DOHH2 (cell line): Measurements from ENCODE around the gene AUTS2.
A peak's percentile ranks its signal among the peaks of the same experiment; 100 is the strongest.

Source experiments
- H3F3A ChIP-seq: fragments of 200-600 bp; sonication (generic), shearing (Covaris generic); 2 replicates; pipeline ENCODE4 v1.6.0; 2016; ENCODE audit warnings: antibody characterized with exemption, mild to moderate bottlenecking; ENCODE audit not compliant: control insufficient read depth, insufficient read depth
- H3K27ac ChIP-seq: fragments of 200-600 bp; sonication (generic); 2 replicates; pipeline ENCODE4 v1.5.1; 2014; ENCODE audit warnings: low read depth, mild to moderate bottlenecking, low read length, moderate library complexity
- H3K27me3 ChIP-seq: fragments of 200-600 bp; sonication (generic); 2 replicates; pipeline ENCODE4 v1.6.1; 2014; ENCODE audit warnings: mild to moderate bottlenecking, low read length, mixed read lengths; ENCODE audit not compliant: control insufficient read depth
- H3K36me3 ChIP-seq: fragments of 200-600 bp; sonication (generic); 2 replicates; pipeline ENCODE4 v1.6.1; 2014; ENCODE audit warnings: mild to moderate bottlenecking, low read length, moderate library complexity, mixed read lengths; ENCODE audit not compliant: control insufficient read depth
- H3K4me1 ChIP-seq: fragments of 200-600 bp; sonication (generic); 2 replicates; pipeline ENCODE4 v1.6.1; 2014; ENCODE audit warnings: mild to moderate bottlenecking, low read length, mixed read lengths; ENCODE audit not compliant: control insufficient read depth
- H3K4me2 ChIP-seq: fragments of 200-600 bp; sonication (generic); 2 replicates; pipeline ENCODE4 v1.6.0; 2014; ENCODE audit warnings: mild to moderate bottlenecking, low read length, moderate library complexity
- H3K4me3 ChIP-seq: fragments of 200-600 bp; sonication (generic); 2 replicates; pipeline ENCODE4 v1.5.1; 2014; ENCODE audit warnings: mild to moderate bottlenecking, low read length, mixed read lengths
- H3K79me2 ChIP-seq: fragments of 200-600 bp; sonication (generic); 2 replicates; pipeline ENCODE4 v1.6.1; 2014; ENCODE audit warnings: mild to moderate bottlenecking, low read length, mixed read lengths; ENCODE audit not compliant: control insufficient read depth
- H3K9me2 ChIP-seq: fragments of 200-600 bp; sonication (generic); replicated peaks from 2 replicates; pipeline ENCODE4 v1.6.1; 2014; ENCODE audit warnings: mild to moderate bottlenecking, low read length, mixed read lengths; ENCODE audit not compliant: control insufficient read depth
- H3K9me3 ChIP-seq: fragments of 200-600 bp; sonication (generic); 2 replicates; pipeline ENCODE4 v1.6.1; 2014; ENCODE audit warnings: antibody characterized with exemption, low read length, mixed read lengths; ENCODE audit not compliant: control insufficient read depth, insufficient read depth
- H4K20me1 ChIP-seq: fragments of 200-600 bp; sonication (generic); 2 replicates; pipeline ENCODE4 v1.6.0; 2014; ENCODE audit warnings: low read depth, mild to moderate bottlenecking, antibody characterized with exemption, low read length, moderate library complexity; ENCODE audit not compliant: control insufficient read depth, insufficient read depth
- EZH2phosphoT487 ChIP-seq: fragments of 200-600 bp; sonication (generic); IDR thresholded peaks from 2 replicates; pipeline ENCODE4 v1.6.1; 2017; ENCODE audit warnings: borderline replicate concordance, mild to moderate bottlenecking, antibody characterized with exemption, low read length, moderate library complexity, mixed read lengths
- TF ChIP-seq, protein P1 (sequence below): fragments of 200-600 bp; sonication (generic); IDR thresholded peaks from one replicate; pipeline ENCODE4 v1.5.1; 2014; ENCODE audit warnings: antibody characterized with exemption, mild to moderate bottlenecking, low read depth, low read length; ENCODE audit not compliant: poor library complexity, severe bottlenecking

AUTS2 gene

DNA sequence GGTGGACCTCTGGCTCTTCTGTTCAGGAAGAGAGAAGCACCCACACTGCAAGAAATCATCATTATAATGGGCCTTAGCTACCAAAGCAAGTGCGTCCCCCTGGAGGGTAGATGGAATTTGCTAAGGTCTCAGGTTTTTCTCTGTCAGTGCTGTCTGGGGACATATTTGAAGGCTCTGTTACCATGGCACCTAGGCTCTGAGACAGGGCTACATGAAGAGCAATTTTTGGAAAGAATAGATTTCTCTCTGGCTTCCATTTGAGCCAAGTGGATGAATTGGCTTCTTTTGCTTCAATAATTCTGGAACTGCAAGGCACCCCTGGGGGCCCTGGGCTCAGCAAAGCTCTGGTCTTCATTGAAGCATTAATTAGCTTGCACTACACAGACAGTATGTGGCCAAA lies 1184.5 kb downstream of the AUTS2 start:
- no peaks in the 10 kb centered on the region for H4K20me1 ChIP-seq
- H3K4me2 ChIP-seq = no peak overlapping the region
- H3K27me3 ChIP-seq = no peaks in the 10 kb centered on the region
- no peaks in the 10 kb centered on the region for H3K79me2 ChIP-seq
- no peaks in the 10 kb centered on the region for H3F3A ChIP-seq
- H3K9me3 ChIP-seq = no peaks in the 10 kb centered on the region
- no peak overlapping the region for H3K27ac ChIP-seq
- no peak overlapping the region for H3K4me3 ChIP-seq
- no peaks in the 10 kb centered on the region for H3K9me2 ChIP-seq
- peaks cover 83% of the 10 kb centered on the region for H3K36me3 ChIP-seq
- peaks cover 11% of the 10 kb centered on the region for H3K4me1 ChIP-seq
- TF ChIP-seq, protein P1, sequence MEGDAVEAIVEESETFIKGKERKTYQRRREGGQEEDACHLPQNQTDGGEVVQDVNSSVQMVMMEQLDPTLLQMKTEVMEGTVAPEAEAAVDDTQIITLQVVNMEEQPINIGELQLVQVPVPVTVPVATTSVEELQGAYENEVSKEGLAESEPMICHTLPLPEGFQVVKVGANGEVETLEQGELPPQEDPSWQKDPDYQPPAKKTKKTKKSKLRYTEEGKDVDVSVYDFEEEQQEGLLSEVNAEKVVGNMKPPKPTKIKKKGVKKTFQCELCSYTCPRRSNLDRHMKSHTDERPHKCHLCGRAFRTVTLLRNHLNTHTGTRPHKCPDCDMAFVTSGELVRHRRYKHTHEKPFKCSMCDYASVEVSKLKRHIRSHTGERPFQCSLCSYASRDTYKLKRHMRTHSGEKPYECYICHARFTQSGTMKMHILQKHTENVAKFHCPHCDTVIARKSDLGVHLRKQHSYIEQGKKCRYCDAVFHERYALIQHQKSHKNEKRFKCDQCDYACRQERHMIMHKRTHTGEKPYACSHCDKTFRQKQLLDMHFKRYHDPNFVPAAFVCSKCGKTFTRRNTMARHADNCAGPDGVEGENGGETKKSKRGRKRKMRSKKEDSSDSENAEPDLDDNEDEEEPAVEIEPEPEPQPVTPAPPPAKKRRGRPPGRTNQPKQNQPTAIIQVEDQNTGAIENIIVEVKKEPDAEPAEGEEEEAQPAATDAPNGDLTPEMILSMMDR = no peak
- TF ChIP-seq EZH2phosphoT487 = no peak

DNA sequence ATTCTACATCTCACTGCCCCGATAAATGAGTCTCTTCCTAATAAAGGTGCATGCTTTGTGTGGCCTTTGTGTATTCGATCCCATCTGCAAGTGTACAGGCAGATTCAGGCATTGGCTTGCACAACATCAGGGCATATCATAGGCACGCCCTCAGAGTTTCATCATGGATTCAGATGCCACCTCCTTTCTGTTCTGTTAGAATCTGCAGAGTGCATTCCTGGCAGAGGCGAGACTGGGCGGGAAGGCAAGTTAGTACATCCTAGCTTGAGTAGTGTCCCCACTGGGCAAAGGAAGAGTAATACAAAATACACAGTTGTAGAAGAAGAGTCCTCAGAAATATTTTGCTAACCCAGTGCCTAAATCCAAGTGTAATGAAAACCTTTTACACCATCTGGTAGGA lies 1187.2 kb downstream of the AUTS2 start:
- no peak overlapping the region for H3K4me2 ChIP-seq
- H3F3A ChIP-seq = no peaks in the 10 kb centered on the region
- H4K20me1 ChIP-seq = no peaks in the 10 kb centered on the region
- no peak overlapping the region for H3K27ac ChIP-seq
- no peaks in the 10 kb centered on the region for H3K79me2 ChIP-seq
- H3K9me3 ChIP-seq = no peaks in the 10 kb centered on the region
- H3K4me1 ChIP-seq = peaks cover 11% of the 10 kb centered on the region
- no peaks in the 10 kb centered on the region for H3K9me2 ChIP-seq
- H3K27me3 ChIP-seq = no peaks in the 10 kb centered on the region
- TF ChIP-seq EZH2phosphoT487 = no peak
- TF ChIP-seq, protein P1 = no peak
- no peak overlapping the region for H3K4me3 ChIP-seq
- H3K36me3 ChIP-seq = peaks cover 88% of the 10 kb centered on the region

DNA sequence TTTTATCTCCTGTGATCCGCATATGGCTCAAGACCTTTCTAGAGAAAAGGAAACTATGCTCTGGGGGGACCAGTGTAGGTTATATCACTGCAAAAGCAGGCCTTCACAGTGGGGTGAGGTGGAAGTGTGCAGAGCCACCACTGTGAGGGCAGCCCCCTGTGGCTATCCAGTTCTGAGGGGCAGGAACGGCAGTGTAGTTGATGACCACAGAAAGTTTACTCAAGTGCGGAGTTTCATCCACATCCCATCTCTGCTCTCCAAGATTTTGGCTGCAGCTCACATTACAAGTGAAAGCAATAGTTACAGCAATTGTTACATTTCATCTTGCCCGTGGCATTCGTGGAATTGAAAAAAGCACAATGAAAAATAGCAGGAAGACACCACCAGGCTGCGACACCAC lies 1187.8 kb downstream of the AUTS2 start:
- TF ChIP-seq, protein P1 = no peak
- TF ChIP-seq EZH2phosphoT487 = no peak
- Histone ChIP-seq H3F3A (0 out of 2 replicates have a peak, but pooled peaks cover under 1% of the 10 kb centered on the region), H3K36me3 (peaks cover 90% of the 10 kb centered on the region), H3K79me2 (no peaks in the 10 kb centered on the region), H3K27me3 (no peaks in the 10 kb centered on the region), H3K4me1 (peaks cover 11% of the 10 kb centered on the region), H3K27ac (no peak overlapping the region), H4K20me1 (no peaks in the 10 kb centered on the region), H3K4me3 (no peak overlapping the region), H3K4me2 (0 out of 2 replicates have a peak overlapping the region, but pooled peaks have one; percentile 10), H3K9me3 (no peaks in the 10 kb centered on the region), H3K9me2 (no peaks in the 10 kb centered on the region)
